NCI-H128 (cell line): ENCODE measurements around the gene HEXB.
"Not testable (repeated sequence)": the region's sequence is repeated elsewhere in the genome, so short reads cannot be mapped to it uniquely, and the experiment has no call there.

ENCODE experiments used
- DNase-seq: peaks from one replicate; lab custom pipeline; 2025; ENCODE audit not compliant: unreplicated experiment; lab: John Stamatoyannopoulos, UW

HEXB gene

GRCh38 chr5:74657165-74657564 lies 27.9 kb upstream of the HEXB start:
- DNase-seq = no peak

- no peak for DNase-seq
These were observed 25.9 kb upstream of the HEXB start for GRCh38 chr5:74659172-74659571.

DNA sequence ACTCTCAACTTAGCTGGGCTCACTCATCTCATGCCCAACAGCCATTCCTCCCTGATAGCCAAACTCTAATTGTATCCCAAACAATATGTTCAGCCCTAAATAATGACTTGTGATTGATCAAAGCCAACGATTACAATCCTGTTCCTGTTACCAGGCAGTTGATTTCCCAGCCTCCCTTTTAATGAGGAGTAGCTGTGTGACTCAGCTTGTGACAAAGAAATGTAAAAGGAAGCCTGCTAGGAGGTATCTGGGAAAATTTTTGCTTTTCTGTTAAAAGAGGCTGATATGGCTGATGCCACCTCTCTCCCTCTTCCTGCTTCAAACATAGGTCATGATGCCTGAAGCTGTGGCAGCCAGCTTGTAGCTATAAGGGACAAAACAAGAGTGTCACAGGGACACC lies 24.9 kb upstream of the HEXB start:
- no peak for DNase-seq

DNA sequence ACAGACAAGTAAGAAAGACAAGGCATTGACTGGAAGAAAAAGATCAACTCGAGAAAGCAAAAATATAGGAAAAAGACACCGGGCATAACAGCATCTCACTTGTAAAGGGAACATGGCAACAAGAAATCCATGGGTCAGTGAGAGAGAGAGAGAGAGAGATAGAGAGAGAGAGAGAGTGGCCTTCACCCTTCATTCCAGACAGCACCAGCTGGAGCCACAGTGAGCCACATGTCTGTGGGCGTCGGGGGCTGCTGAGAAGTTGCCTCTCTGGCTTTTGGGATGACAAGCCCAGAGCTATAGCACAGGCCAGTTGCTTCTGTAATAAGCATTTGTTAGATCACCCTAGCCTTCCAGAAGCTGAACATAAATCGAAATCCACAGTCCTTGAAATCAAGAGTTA lies 24.2 kb upstream of the HEXB start:
- no peak for DNase-seq

- no peak for DNase-seq
These were observed 20.5 kb upstream of the HEXB start for GRCh38 chr5:74664551-74664950.

- DNase-seq = no peak
These were observed 19.8 kb upstream of the HEXB start for GRCh38 chr5:74665273-74665672.

GRCh38 chr5:74665816-74666215 lies 19.2 kb upstream of the HEXB start:
- no peak for DNase-seq

- DNase-seq = no peak
These were observed 17.6 kb upstream of the HEXB start for GRCh38 chr5:74667396-74667795.

- DNase-seq = no peak
These were observed 15.2 kb upstream of the HEXB start for GRCh38 chr5:74669821-74670220.

DNA sequence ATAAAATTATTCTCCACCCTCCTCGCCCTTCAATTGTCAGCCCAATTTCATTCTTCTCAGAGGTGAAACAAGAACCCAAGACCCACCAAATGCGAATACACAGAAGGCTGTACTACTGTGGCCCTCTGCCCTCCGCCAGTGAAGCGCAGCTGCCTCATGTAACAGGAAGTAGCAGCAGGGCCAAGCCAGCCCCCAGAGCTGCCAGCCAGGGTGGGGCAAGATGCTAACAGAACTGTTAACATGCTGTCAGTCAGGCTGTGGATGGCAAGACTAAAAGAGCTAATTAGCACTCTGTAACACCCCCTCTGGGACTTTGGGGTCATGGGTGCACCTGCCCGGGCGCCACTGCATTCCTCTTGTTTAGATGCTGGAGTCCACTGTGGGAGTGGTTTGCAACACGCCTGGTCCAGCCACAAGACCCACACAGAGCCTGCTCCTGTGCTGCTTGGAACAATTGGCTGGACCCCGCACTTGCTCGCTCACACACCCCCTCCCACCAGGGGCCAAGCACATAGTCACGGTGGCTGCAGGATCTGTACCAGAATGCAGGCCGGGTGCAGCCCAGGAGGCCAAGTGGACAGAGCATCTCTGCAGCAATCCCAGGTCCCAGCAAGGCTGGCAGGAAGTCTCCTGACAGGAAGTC lies 14.5 kb upstream of the HEXB start:
- DNase-seq = no peak

DNA sequence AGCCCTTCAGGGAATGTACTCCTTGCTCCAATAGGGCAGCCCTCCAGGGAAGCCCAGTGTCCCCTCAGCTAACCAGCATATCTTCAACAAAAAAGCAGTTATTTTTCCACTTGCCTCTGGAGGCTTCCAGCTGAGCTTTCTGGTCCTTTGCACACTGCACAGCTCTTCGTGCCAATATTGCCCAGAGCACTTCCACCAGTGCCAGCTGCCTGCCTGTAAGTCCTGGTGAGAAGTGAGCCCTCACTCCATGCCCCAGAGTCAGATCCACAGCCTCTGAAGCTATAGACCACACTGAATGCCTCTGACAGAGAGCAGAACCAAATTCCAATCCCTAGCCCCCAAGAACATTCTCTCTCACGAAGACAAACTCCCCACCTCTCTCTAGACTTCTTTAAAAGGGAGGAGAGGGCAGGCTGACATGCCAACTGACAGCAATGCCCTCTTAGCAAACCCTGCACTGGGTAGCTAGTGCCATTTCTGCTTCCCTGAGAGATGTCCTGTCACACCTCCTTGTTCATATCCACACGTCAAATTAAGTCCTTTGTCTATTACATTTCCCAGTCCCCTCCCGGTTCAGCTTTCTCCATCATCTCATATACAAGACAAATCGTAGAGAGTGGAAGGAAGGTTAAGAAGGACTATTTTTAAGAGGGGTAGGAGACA lies 12.7 kb upstream of the HEXB start:
- no peak for DNase-seq

- DNase-seq = no peak
These were observed 11.8 kb upstream of the HEXB start for GRCh38 chr5:74673011-74673790.

- not testable (repeated sequence) for DNase-seq
These were observed 8.6 kb upstream of the HEXB start for GRCh38 chr5:74676466-74676865.

DNA sequence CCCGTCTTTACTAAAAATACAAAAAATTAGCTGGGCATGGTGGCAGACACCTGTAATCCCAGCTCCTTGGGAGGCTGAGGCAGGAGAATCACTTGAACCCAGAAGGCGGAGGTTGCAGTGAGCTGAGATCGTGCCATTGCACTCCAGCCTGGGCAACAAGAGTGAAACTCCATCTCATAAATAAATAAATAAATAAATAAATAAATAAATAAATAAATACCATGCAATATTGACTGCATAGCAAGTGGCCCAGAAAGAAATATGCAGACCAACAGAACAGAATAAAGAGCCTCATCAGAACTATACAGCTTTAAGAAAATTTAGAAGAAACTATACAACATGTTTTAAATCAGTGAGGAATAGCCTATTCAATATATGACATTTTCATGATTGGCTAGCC lies 6.9 kb upstream of the HEXB start:
- DNase-seq = not testable (repeated sequence)

DNA sequence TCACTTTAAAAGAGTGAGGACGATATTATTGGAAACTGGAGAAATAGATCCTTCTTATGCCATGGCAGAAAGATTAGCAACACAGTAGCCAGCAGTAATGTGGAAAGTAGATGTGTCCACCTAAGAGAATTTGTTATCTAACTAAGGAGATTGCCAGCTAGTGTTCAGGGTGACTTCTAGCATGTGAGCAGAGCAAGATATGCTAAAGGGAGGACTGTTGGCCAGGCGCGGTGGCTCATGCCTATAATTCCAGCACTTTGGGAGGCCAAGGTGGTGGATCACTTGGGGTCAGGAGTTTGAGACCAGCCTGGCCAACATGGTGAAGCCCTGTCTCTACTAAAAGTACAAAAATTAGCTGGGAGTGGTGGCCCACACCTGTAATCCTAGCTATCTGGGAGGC lies 5.7 kb upstream of the HEXB start:
- DNase-seq = not testable (repeated sequence)

DNA sequence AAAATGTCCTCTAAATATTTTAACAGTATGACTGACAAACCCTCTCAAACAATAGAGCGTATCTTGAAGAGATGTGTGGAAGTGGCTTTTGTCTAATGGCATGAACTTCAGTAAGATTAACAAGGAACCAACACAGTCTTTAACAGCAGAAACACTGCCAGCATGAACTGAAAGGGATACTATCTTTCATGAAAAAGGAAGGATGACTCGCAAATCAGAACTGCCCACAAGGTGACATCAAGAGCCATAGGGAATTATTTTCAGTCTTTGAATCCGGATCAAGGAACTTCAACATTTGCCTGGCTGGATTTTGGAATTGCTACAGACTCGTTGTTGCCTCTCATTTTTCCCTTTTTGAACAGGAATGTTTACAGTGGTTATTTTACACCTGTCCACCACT lies 5.1 kb upstream of the HEXB start:
- no peak for DNase-seq

GRCh38 chr5:74685979-74686631 lies 1.1 kb downstream of the HEXB start:
- no peak for DNase-seq

DNA sequence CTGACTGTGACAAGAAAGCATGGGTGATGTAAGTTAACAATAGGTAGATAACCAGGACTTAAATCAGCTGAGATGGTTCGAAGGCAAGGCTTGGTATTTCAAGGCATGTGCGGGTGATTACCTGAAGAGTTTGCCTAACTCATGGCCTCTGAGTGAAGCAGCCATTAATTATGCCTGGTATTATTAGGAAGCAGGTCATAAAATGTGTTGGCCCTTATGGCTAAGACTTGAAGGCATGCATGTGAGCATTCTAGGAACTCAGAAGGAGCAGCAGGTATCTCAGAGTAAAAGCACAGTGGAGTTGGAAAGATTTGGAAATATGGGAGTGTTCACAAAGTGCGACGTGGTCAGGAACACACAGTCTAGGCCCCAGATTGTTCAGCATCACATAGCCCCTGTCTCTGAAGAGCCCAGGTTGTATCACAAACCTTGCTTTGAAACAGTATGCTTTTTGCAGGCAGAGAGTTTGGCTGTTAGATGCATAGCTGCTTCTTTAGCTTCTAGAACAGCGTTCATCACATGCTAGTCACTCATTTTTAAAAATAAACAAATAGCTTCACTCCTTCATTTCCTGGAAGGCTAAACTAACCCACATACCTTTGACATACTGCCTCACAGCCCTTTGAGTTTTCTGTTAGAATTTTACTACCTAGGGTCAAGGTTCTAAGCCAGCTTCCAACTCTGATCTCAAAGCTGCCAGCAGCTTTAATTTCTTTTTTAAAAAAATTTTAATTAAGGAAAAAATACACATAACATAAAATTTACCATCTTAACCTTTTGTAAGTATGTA lies 2.1 kb downstream of the HEXB start:
- no peak for DNase-seq

DNA sequence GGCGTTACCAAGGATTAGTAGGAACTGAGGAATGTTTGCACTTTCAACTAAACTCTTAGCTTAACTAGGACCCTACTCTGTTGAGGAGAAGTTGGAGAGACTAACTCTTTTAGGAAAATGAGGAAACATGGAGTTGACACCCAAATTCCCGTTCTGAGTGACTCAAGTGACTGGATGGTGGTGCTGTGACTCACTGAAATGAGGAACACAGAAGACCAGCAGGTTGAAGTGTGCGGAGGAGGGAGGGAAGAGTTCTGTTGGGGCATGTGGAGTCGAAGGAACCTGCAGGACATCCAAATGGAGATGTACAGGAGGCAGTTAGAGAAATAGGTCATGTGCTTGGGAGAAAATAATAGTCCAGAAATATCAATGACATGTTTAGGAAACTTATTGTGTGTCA lies 8.2 kb downstream of the HEXB start:
- no peak for DNase-seq

- no peak for DNase-seq
These were observed 32.6 kb downstream of the HEXB start for GRCh38 chr5:74717596-74717995.

DNA sequence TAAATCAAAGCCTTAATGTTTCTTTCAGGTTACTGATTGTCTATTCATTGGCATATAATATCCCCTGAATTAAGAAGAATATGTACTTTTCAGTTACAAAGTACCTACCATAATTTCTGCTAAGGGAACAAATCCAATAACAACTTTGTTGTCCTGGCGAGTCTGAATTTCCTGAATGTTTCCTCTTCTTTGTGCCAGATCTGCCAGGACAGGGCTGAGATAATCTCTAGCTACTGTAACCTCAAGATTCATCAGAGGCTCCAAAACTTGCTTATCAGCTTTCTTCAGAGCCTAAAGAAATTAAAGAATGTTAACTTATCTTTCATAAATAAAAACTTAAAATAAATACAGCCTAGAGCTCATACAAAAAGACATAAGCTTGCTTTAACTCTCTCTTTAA lies 37.2 kb downstream of the HEXB start:
- no peak for DNase-seq
